ENCODE results near the gene MAP3K13. TPM values are rescaled to one million over a fixed set of nuclear protein-coding genes. Genes with fewer than 3 reads are reported as not detected.

MAP3K13 gene
- total RNA-seq, 3 donors from 2014 or later, result 9.1 to 34.7 (median 23.9) TPM

- Histone ChIP-seq H3K4me1 (no peaks in the 10 kb centered on the region), H3K27ac (no peak overlapping the region), H3K36me3 (no peaks in the 10 kb centered on the region), H3K27me3 (no peaks in the 10 kb centered on the region), H3K4me3 (no peak overlapping the region), H3K9me3 (no peaks in the 10 kb centered on the region)
- TF ChIP-seq POLR2A (IDR thresholded peaks at IDR 0.05) (no peak), CTCF (IDR thresholded peaks at IDR 0.05) (no peak), POLR2AphosphoS5 (IDR thresholded peaks at IDR 0.05) (no peak)
- intact Hi-C loops (cut with DNase I; ENCODE audit: low total_unique reads), result no loop called here
- no peak for DNase-seq (ENCODE audit: low spot score in 2 of 2)
Measured at GRCh38 chr3:185318141-185318540, 44.8 kb upstream of the MAP3K13 start.

- DNase-seq (ENCODE audit: low spot score in 2 of 2), result no peak
- Histone ChIP-seq H3K27me3 (no peaks in the 10 kb centered on the region), H3K36me3 (no peaks in the 10 kb centered on the region), H3K4me1 (no peaks in the 10 kb centered on the region), H3K9me3 (no peaks in the 10 kb centered on the region), H3K27ac (no peak overlapping the region), H3K4me3 (no peak overlapping the region)
- intact Hi-C loops (cut with DNase I; ENCODE audit: low total_unique reads), result no loop called here
- TF ChIP-seq POLR2AphosphoS5 (IDR thresholded peaks at IDR 0.05) (no peak), CTCF (IDR thresholded peaks at IDR 0.05) (no peak), POLR2A (IDR thresholded peaks at IDR 0.05) (no peak)
Measured at GRCh38 chr3:185319801-185320200, 43.1 kb upstream of the MAP3K13 start.

- Histone ChIP-seq H3K36me3 (no peaks in the 10 kb centered on the region), H3K4me3 (no peak overlapping the region), H3K9me3 (no peaks in the 10 kb centered on the region), H3K27me3 (no peaks in the 10 kb centered on the region), H3K4me1 (no peaks in the 10 kb centered on the region), H3K27ac (no peak overlapping the region)
- TF ChIP-seq POLR2A (IDR thresholded peaks at IDR 0.05) (no peak), POLR2AphosphoS5 (IDR thresholded peaks at IDR 0.05) (no peak), CTCF (IDR thresholded peaks at IDR 0.05) (no peak)
- intact Hi-C loops (cut with DNase I; ENCODE audit: low total_unique reads), result no loop called here
- no peak for DNase-seq (ENCODE audit: low spot score in 2 of 2)
Measured at GRCh38 chr3:185320949-185321348, 42.0 kb upstream of the MAP3K13 start.

GRCh38 chr3:185322101-185322719 is 40.7 kb upstream of the MAP3K13 start:
- TF ChIP-seq POLR2A (IDR thresholded peaks at IDR 0.05) (no peak), POLR2AphosphoS5 (IDR thresholded peaks at IDR 0.05) (no peak), CTCF (IDR thresholded peaks at IDR 0.05) (no peak)
- intact Hi-C loops (cut with DNase I; ENCODE audit: low total_unique reads), result no loop called here
- H3K36me3 ChIP-seq, result no peaks in the 10 kb centered on the region
- H3K4me1 ChIP-seq, result no peaks in the 10 kb centered on the region
- H3K27me3 ChIP-seq, result no peaks in the 10 kb centered on the region
- H3K9me3 ChIP-seq, result no peaks in the 10 kb centered on the region
- H3K4me3 ChIP-seq, result no peak overlapping the region
- H3K27ac ChIP-seq, result no peak overlapping the region
- DNase-seq (ENCODE audit: low spot score in 2 of 2), result no peak

GRCh38 chr3:185325946-185326791 is 36.8 kb upstream of the MAP3K13 start:
- DNase-seq (ENCODE audit: low spot score in 2 of 2), result no peak

More at GRCh38 chr3:185325946-185326791, 36.8 kb upstream of the MAP3K13 start:
- Histone ChIP-seq H3K4me1 (no peaks in the 10 kb centered on the region), H3K27me3 (no peaks in the 10 kb centered on the region), H3K9me3 (no peaks in the 10 kb centered on the region), H3K36me3 (no peaks in the 10 kb centered on the region), H3K27ac (no peak overlapping the region), H3K4me3 (no peak overlapping the region)
- TF ChIP-seq POLR2A (IDR thresholded peaks at IDR 0.05) (no peak), POLR2AphosphoS5 (IDR thresholded peaks at IDR 0.05) (no peak), CTCF (IDR thresholded peaks at IDR 0.05) (no peak)
- intact Hi-C loops (cut with DNase I; ENCODE audit: low total_unique reads), result no loop called here
